OCI-LY3 (cell line): ENCODE data around the gene ZNF304.

Experiments
- H2AFZ ChIP-seq: fragments of 200-600, 300-600 bp; shearing (Covaris generic); 2 replicates; pipeline ENCODE4 v1.6.0; 2014; ENCODE audit warnings: antibody characterized with exemption, low read depth, low read length
- H3K27ac ChIP-seq: fragments of 200-600, 300-600 bp; sonication (generic); 2 replicates; pipeline ENCODE4 v1.5.1; 2014; ENCODE audit warnings: mild to moderate bottlenecking, low read length, moderate library complexity, mixed read lengths
- H3K27me3 ChIP-seq: fragments of 200-600, 300-600 bp; sonication (generic); 2 replicates; pipeline ENCODE4 v1.6.1; 2014; ENCODE audit warnings: low read depth, low read length, mixed read lengths
- H3K36me3 ChIP-seq: fragments of 200-600, 300-600 bp; sonication (generic); replicated peaks from 2 replicates; pipeline ENCODE3; 2014; ENCODE audit warnings: low read depth, low read length, mixed read lengths
- H3K4me1 ChIP-seq: fragments of 300-600, 200-600 bp; sonication (generic); 2 replicates; pipeline ENCODE4 v1.6.1; 2014; ENCODE audit warnings: low read length, mixed read lengths
- H3K4me2 ChIP-seq: fragments of 200-600, 300-600 bp; sonication (generic); 2 replicates; pipeline ENCODE4 v1.6.1; 2014; ENCODE audit warnings: low read length, mixed read lengths
- H3K4me3 ChIP-seq: fragments of 300-600, 200-600 bp; sonication (generic); 2 replicates; pipeline ENCODE4 v1.5.1; 2014; ENCODE audit warnings: antibody characterized with exemption, mild to moderate bottlenecking, low read length, moderate library complexity
- H3K79me2 ChIP-seq: fragments of 300-600, 200-600 bp; shearing (Covaris generic); 2 replicates; pipeline ENCODE4 v1.6.1; 2014; ENCODE audit warnings: mild to moderate bottlenecking, low read length, mixed read lengths
- H3K9ac ChIP-seq: fragments of 300-600, 200-600 bp; shearing (Covaris generic); 2 replicates; pipeline ENCODE4 v1.6.0; 2014; ENCODE audit warnings: mild to moderate bottlenecking, low read length, moderate library complexity
- H3K9me3 ChIP-seq: fragments of 200-600, 300-600 bp; shearing (Covaris generic); 2 replicates; pipeline ENCODE4 v1.6.1; 2014; ENCODE audit warnings: low read length, mixed read lengths; ENCODE audit not compliant: insufficient read depth
- H4K20me1 ChIP-seq: fragments of 200-600, 300-600 bp; sonication (generic); 2 replicates; pipeline ENCODE4 v1.6.1; 2016; ENCODE audit warnings: low read length, mixed read lengths; ENCODE audit not compliant: insufficient read depth
- EZH2phosphoT487 ChIP-seq: fragments of 200-600 bp; shearing (Covaris generic); IDR thresholded peaks from 2 replicates; pipeline ENCODE4 v1.6.1; 2018; ENCODE audit warnings: antibody characterized with exemption, mixed run types, low read depth
- TF ChIP-seq, protein P1 (sequence below): fragments of 200-600, 300-600 bp; sonication (generic); IDR thresholded peaks from 2 replicates; pipeline ENCODE4 v1.5.1; 2014; ENCODE audit warnings: antibody characterized with exemption, low read length, low read depth

The ZNF304 gene

DNA sequence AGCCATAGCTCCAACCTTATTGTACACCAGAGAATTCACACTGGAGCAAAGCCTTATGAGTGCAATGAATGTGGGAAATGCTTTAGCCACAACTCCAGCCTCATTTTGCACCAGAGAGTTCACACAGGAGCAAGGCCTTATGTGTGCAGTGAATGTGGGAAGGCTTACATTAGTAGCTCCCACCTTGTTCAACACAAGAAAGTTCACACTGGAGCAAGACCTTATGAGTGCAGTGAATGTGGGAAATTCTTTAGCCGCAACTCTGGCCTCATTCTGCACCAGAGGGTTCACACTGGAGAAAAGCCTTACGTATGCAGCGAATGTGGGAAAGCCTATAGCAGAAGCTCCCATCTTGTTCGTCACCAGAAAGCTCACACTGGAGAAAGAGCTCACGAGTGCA lies 6.3 kb downstream of the ZNF304 start:
- Histone ChIP-seq H3K27ac (no peak overlapping the region), H3K36me3 (peaks cover 50% of the 10 kb centered on the region), H2AFZ (no peak overlapping the region), H3K27me3 (no peaks in the 10 kb centered on the region), H3K9ac (no peak overlapping the region), H3K79me2 (peaks cover 20% of the 10 kb centered on the region), H3K9me3 (no peaks in the 10 kb centered on the region), H4K20me1 (no peaks in the 10 kb centered on the region; the same call in 1 of the 2 replicates), H3K4me3 (no peak overlapping the region), H3K4me2 (no peak overlapping the region), H3K4me1 (peaks cover 6% of the 10 kb centered on the region)
- no peak for TF ChIP-seq EZH2phosphoT487
- TF ChIP-seq, protein P1, sequence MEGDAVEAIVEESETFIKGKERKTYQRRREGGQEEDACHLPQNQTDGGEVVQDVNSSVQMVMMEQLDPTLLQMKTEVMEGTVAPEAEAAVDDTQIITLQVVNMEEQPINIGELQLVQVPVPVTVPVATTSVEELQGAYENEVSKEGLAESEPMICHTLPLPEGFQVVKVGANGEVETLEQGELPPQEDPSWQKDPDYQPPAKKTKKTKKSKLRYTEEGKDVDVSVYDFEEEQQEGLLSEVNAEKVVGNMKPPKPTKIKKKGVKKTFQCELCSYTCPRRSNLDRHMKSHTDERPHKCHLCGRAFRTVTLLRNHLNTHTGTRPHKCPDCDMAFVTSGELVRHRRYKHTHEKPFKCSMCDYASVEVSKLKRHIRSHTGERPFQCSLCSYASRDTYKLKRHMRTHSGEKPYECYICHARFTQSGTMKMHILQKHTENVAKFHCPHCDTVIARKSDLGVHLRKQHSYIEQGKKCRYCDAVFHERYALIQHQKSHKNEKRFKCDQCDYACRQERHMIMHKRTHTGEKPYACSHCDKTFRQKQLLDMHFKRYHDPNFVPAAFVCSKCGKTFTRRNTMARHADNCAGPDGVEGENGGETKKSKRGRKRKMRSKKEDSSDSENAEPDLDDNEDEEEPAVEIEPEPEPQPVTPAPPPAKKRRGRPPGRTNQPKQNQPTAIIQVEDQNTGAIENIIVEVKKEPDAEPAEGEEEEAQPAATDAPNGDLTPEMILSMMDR = no peak

DNA sequence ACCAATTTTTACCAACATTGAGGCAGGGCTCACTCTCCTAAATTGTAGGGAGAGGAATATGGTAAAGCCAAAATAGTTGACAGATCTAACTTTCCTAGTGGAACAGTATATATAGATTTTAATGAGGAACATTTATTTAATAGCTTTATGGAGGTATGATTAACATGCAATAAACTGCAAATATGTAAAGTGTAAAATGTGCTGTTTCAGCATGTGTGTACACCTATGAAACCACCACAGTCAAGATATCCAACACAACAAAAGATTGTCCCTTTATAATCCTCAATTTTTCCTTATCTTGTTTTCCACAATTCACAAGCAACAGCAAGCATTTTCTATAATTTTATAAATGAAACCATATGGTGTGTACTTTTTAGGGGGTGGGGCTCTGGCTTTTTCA lies 8.2 kb downstream of the ZNF304 start:
- H3K4me3 ChIP-seq = no peak overlapping the region
- H4K20me1 ChIP-seq = no peaks in the 10 kb centered on the region
- H3K36me3 ChIP-seq = peaks cover 49% of the 10 kb centered on the region
- no peak overlapping the region for H3K4me2 ChIP-seq
- H3K27me3 ChIP-seq = no peaks in the 10 kb centered on the region
- no peak overlapping the region for H2AFZ ChIP-seq
- H3K9ac ChIP-seq = no peak overlapping the region
- H3K79me2 ChIP-seq = peaks cover 15% of the 10 kb centered on the region
- no peak overlapping the region for H3K27ac ChIP-seq
- no peaks in the 10 kb centered on the region for H3K9me3 ChIP-seq
- H3K4me1 ChIP-seq = peaks cover 9% of the 10 kb centered on the region
- TF ChIP-seq, protein P1 = no peak

DNA sequence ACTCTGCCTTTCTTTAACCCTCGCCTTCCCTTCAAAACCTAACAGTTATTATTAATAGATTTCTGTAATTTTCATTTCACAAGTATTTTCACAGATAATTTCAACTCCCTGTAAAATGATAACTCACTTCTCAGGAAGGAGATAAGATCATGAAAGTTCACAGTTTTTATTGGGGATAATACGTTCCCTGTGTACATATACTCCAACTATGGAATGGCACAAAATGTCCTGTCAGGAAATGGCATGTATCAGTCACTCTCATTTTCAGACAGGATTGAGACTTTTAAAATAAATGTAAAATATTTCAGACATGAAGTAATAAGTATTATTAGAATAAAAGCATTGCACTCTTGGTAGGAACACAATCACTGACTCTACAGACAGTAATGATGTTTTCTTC lies 11.3 kb downstream of the ZNF304 start:
- Histone ChIP-seq H4K20me1 (no peaks in the 10 kb centered on the region), H3K27ac (peak overlapping the region; percentile 55; the same call in 1 of the 2 replicates)
- no peak for TF ChIP-seq EZH2phosphoT487
- TF ChIP-seq, protein P1 = no peak

DNA sequence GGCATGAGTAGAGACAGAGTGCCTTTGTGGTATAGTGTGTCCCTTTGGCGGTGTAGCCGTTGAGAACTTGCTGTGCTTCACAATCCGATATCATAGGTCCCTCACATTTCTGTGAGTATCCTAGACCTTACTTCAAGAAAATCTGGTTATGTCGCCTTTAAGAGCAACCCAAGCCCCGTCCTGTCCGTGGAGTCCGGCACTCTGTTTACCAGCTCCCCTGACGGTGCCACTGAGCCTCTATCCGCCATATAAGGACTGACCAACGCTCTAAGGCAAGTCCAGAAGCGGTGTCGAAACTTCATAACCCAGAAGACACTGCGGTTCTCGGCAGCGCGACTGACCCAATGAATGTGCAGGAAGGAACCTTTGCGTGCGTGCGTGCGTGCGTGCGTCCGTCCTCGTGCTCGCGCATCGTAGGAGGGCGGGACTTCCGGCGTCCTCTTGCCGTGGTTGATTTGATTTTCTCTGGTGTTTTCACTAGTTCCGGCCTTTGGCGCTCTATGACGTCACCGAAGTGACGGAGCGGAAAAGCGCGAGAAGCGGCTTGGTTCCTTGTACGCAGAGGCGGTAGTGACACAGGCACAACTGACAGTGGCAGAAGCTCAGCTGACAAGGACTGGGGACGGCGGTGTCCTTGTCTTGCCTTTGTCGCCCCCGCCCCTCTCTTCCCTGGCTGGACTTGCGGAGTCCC lies 12.1 kb downstream of the ZNF304 start, which contains the start of the genes TRAPPC2B and ZNF547:
Gene TRAPPC2B (plus strand): TSS at position 555 of the 691 bp plus-strand sequence. CDS start 1,283 bp downstream, outside the sequence.
Gene ZNF547 (plus strand): TSS at position 555 of the 691 bp plus-strand sequence. CDS start 5,005 bp downstream, outside the sequence.
- TF ChIP-seq EZH2phosphoT487 = no peak
- TF ChIP-seq, protein P1 = no peak
- Histone ChIP-seq H4K20me1 (no peaks in the 10 kb centered on the region), H3K4me1 (peaks cover 12% of the 10 kb centered on the region), H3K9ac (peak within 1 kb of the TSS; percentile 80), H3K27ac (peak within 1 kb of the TSS; percentile 55), H3K79me2 (peaks cover 21% of the 10 kb centered on the region), H3K4me2 (peak within 1 kb of the TSS; percentile 89), H2AFZ (peak within 1 kb of the TSS; percentile 84), H3K9me3 (no peaks in the 10 kb centered on the region), H3K36me3 (peaks cover 16% of the 10 kb centered on the region), H3K27me3 (no peaks in the 10 kb centered on the region), H3K4me3 (peak within 1 kb of the TSS; percentile 80)

More for the DNA sequence above, 11.3 kb downstream of the ZNF304 start:
- Histone ChIP-seq H3K9ac (peak overlapping the region; percentile 76), H3K4me3 (peak overlapping the region; percentile 80), H2AFZ (no peak overlapping the region; the same call in 1 of the 2 replicates), H3K9me3 (no peaks in the 10 kb centered on the region), H3K79me2 (peaks cover 21% of the 10 kb centered on the region), H3K4me2 (peak overlapping the region; percentile 88), H3K4me1 (peaks cover 12% of the 10 kb centered on the region), H3K36me3 (peaks cover 22% of the 10 kb centered on the region), H3K27me3 (no peaks in the 10 kb centered on the region)
